Adrenal gland (tissue), 5 donors: ENCODE data around the gene CD33.

Experiments used
- POLR2A ChIP-seq, 2 donors: fragments of 450-650 bp; IDR thresholded peaks; one replicate each; pipeline ENCODE4 v1.6.1; 2017; ENCODE audit warnings: antibody characterized with exemption in 2 of 2, mild to moderate bottlenecking in 2 of 2, moderate library complexity in 1 of 2
- TF ChIP-seq, protein P1 (sequence below), 6 experiments: fragments of 450-650 bp in 4 of 6; fragments of 200-600 bp in 2 of 6; sonication (generic) in 1 of 6; IDR thresholded peaks; 1 replicate in 5 of 6; 2 replicates in 1 of 6; pipeline versions ENCODE4 v1.5.1 to v1.8.0; 2016 to 2021; ENCODE audit warnings: antibody characterized with exemption in 6 of 6, mild to moderate bottlenecking in 2 of 6, moderate library complexity in 1 of 6
- donor health status: DM: no; HTN: no; CAD: no.

DNA sequence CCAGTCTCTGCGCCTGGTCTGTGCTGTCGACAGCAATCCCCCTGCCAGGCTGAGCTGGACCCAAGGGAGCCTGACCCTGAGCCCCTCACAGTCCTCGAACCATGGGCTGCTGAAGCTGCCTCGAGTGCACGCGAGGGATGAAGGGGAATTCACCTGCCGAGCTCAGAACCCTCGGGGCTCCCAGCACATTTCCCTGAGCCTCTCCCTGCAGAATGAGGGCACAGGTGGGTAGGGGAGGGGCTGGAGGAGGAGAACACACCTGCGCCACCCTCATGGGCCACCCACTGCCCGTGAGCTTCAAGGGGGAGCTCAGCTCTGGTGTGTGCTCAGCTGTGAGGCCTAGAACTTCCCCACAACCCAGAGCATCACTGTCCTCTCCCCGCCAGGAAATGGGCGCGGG lies 38.6 kb upstream of the CD33 start:
- TF ChIP-seq, protein P1, sequence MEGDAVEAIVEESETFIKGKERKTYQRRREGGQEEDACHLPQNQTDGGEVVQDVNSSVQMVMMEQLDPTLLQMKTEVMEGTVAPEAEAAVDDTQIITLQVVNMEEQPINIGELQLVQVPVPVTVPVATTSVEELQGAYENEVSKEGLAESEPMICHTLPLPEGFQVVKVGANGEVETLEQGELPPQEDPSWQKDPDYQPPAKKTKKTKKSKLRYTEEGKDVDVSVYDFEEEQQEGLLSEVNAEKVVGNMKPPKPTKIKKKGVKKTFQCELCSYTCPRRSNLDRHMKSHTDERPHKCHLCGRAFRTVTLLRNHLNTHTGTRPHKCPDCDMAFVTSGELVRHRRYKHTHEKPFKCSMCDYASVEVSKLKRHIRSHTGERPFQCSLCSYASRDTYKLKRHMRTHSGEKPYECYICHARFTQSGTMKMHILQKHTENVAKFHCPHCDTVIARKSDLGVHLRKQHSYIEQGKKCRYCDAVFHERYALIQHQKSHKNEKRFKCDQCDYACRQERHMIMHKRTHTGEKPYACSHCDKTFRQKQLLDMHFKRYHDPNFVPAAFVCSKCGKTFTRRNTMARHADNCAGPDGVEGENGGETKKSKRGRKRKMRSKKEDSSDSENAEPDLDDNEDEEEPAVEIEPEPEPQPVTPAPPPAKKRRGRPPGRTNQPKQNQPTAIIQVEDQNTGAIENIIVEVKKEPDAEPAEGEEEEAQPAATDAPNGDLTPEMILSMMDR (IDR thresholded peaks at IDR 0.05) = no peak
- no peak for TF ChIP-seq POLR2A (IDR thresholded peaks at IDR 0.05)
